OCI-LY1 (cell line): ENCODE measurements around the gene NCAM1.

Experiments used
- H2AFZ ChIP-seq: fragments of 200-600 bp; sonication (generic), shearing (Covaris generic); 2 replicates; pipeline ENCODE4 v1.6.0; 2014; ENCODE audit warnings: antibody characterized with exemption, mild to moderate bottlenecking, low read length
- H3F3A ChIP-seq: fragments of 200-600 bp; sonication (generic), shearing (Covaris generic); 2 replicates; pipeline ENCODE4 v1.6.0; 2014; ENCODE audit warnings: mild to moderate bottlenecking, antibody characterized with exemption, low read length, moderate library complexity; ENCODE audit not compliant: insufficient read depth
- H3K27ac ChIP-seq: fragments of 200-600 bp; sonication (generic); 2 replicates; pipeline ENCODE4 v1.5.1; 2014; ENCODE audit warnings: low read length, mixed run types, mild to moderate bottlenecking, low read depth; ENCODE audit not compliant: poor library complexity, severe bottlenecking
- H3K27me3 ChIP-seq: fragments of 200-600 bp; sonication (generic); 2 replicates; pipeline ENCODE4 v1.6.0; 2014; ENCODE audit warnings: antibody characterized with exemption, mild to moderate bottlenecking, low read length, moderate library complexity; ENCODE audit not compliant: insufficient read depth
- H3K36me3 ChIP-seq: fragments of 200-600 bp; sonication (generic); 2 replicates; pipeline ENCODE4 v1.6.1; 2014; ENCODE audit warnings: mild to moderate bottlenecking, antibody characterized with exemption, low read length, moderate library complexity, mixed read lengths; ENCODE audit not compliant: insufficient read depth
- H3K4me1 ChIP-seq: fragments of 200-600 bp; sonication (generic); 2 replicates; pipeline ENCODE4 v1.5.1; 2014; ENCODE audit warnings: mild to moderate bottlenecking, low read length, moderate library complexity; ENCODE audit not compliant: insufficient read depth, severe bottlenecking
- H3K4me2 ChIP-seq: fragments of 200-600 bp; sonication (generic), shearing (Covaris generic); 2 replicates; pipeline ENCODE4 v1.6.1; 2014; ENCODE audit warnings: low read length
- H3K4me3 ChIP-seq: fragments of 200-600 bp; sonication (generic); 2 replicates; pipeline ENCODE4 v1.5.1; 2014; ENCODE audit warnings: low read length, low read depth, mild to moderate bottlenecking, mixed read lengths; ENCODE audit not compliant: poor library complexity, severe bottlenecking
- H3K79me2 ChIP-seq: fragments of 200-600 bp; shearing (Covaris generic); 2 replicates; pipeline ENCODE4 v1.6.1; 2016; ENCODE audit warnings: mixed run types, low read length, mixed read lengths; ENCODE audit not compliant: insufficient read depth
- H3K9ac ChIP-seq: fragments of 200-600 bp; sonication (generic), shearing (Covaris generic); 2 replicates; pipeline ENCODE4 v1.6.1; 2014; ENCODE audit warnings: mild to moderate bottlenecking, low read length, mixed read lengths
- H3K9me2 ChIP-seq: fragments of 200-600 bp; sonication (generic), shearing (Covaris generic); 2 replicates; pipeline ENCODE4 v1.6.1; 2014; ENCODE audit warnings: low read depth, mild to moderate bottlenecking, low read length, mixed read lengths
- H3K9me3 ChIP-seq: fragments of 200-600 bp; shearing (Covaris generic); 2 replicates; pipeline ENCODE4 v1.6.1; 2014; ENCODE audit warnings: low read length, mixed read lengths
- H4K20me1 ChIP-seq: fragments of 200-600 bp; sonication (generic), shearing (Covaris generic); 2 replicates; pipeline ENCODE4 v1.6.0; 2016; ENCODE audit warnings: mild to moderate bottlenecking, low read length; ENCODE audit not compliant: insufficient read depth
- EZH2 ChIP-seq: fragments of 200-600 bp; sonication (generic), shearing (Covaris generic); IDR thresholded peaks from 2 replicates; pipeline ENCODE4 v1.8.0; 2017; ENCODE audit warnings: borderline replicate concordance, mixed run types, mild to moderate bottlenecking, antibody characterized with exemption, low read length, moderate library complexity, mixed read lengths
- TF ChIP-seq, protein P1 (sequence below): fragments of 200-600 bp; sonication (generic), shearing (Covaris generic); IDR thresholded peaks from 2 replicates; pipeline ENCODE4 v1.5.1; 2017; ENCODE audit warnings: mild to moderate bottlenecking, antibody characterized with exemption, low read length, moderate library complexity, mixed read lengths

Gene NCAM1

DNA sequence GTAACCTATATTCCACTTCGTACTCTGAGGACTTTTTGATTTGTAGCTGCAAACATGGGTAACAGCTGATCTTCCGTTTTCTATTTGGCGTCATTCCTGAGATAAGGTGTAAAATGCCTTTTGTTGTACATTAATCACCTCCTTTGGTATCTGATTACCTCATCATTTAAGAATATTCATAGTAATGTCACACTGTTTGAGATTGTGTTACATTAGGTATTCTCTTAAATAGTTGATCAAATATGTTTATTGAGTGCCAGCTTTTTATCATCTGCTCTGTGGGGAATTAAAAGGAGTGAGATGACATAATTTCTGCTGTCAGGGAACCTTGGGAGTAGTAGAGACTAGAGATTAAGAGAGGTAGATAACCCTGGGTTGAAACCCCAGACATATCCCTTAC is 5.9 kb downstream of the NCAM1 start:
- Histone ChIP-seq H3K4me2 (no peak overlapping the region), H3K27ac (no peak overlapping the region), H2AFZ (no peak overlapping the region), H4K20me1 (no peaks in the 10 kb centered on the region), H3K4me1 (no peaks in the 10 kb centered on the region), H3K9me3 (no peaks in the 10 kb centered on the region), H3F3A (no peaks in the 10 kb centered on the region), H3K4me3 (no peak overlapping the region), H3K9me2 (no peaks in the 10 kb centered on the region), H3K9ac (no peak overlapping the region), H3K79me2 (no peaks in the 10 kb centered on the region), H3K27me3 (no peaks in the 10 kb centered on the region), H3K36me3 (no peaks in the 10 kb centered on the region)
- TF ChIP-seq EZH2, result no peak
- TF ChIP-seq, protein P1, sequence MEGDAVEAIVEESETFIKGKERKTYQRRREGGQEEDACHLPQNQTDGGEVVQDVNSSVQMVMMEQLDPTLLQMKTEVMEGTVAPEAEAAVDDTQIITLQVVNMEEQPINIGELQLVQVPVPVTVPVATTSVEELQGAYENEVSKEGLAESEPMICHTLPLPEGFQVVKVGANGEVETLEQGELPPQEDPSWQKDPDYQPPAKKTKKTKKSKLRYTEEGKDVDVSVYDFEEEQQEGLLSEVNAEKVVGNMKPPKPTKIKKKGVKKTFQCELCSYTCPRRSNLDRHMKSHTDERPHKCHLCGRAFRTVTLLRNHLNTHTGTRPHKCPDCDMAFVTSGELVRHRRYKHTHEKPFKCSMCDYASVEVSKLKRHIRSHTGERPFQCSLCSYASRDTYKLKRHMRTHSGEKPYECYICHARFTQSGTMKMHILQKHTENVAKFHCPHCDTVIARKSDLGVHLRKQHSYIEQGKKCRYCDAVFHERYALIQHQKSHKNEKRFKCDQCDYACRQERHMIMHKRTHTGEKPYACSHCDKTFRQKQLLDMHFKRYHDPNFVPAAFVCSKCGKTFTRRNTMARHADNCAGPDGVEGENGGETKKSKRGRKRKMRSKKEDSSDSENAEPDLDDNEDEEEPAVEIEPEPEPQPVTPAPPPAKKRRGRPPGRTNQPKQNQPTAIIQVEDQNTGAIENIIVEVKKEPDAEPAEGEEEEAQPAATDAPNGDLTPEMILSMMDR, result no peak

DNA sequence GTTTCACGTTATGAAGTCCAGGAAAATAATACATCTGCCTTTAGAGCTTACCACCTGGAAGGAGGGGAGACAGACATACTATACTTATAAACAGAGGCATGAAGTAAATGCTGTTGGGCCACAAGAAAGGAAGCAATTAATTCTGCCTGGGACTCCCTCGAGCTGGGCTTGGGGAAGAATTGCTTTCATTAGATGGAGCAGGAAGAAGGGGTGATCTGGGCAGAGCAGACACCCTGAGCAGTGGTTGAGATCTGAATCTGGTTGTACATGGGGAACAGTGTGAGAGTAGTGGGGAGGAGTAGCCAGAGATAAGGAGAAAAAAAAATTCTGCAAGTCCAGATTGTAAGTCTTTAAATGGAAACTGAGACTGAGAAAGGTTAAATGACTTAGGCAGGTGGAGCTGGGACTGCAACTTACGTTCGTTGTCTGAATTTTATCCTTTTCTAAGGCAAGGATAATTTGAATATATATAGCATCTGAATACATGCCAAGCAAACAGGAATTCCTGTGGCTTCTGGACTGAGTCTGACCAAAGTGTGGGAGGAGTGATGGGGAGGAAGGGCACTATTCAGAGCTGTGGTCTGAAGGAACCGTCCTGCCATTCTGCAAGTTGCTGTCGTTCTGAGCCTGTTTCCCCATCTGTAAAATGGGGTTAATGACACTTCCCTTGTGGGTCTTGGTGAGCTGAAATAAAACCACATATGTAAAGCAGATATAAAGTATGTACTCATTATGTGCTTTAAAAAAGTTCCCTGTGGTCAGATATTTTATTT is 7.9 kb downstream of the NCAM1 start:
- no peaks in the 10 kb centered on the region for H3K9me3 ChIP-seq
- no peak overlapping the region for H3K9ac ChIP-seq
- no peak overlapping the region for H2AFZ ChIP-seq
- H3K9me2 ChIP-seq, result no peaks in the 10 kb centered on the region
- TF ChIP-seq EZH2, result no peak
- TF ChIP-seq, protein P1, result no peak
- H3F3A ChIP-seq, result no peaks in the 10 kb centered on the region
- no peaks in the 10 kb centered on the region for H3K4me1 ChIP-seq
- H3K36me3 ChIP-seq, result no peaks in the 10 kb centered on the region
- no peaks in the 10 kb centered on the region for H3K79me2 ChIP-seq
- H4K20me1 ChIP-seq, result no peaks in the 10 kb centered on the region
- H3K27me3 ChIP-seq, result no peaks in the 10 kb centered on the region
- no peak overlapping the region for H3K4me3 ChIP-seq
- H3K27ac ChIP-seq, result no peak overlapping the region
- no peak overlapping the region for H3K4me2 ChIP-seq

DNA sequence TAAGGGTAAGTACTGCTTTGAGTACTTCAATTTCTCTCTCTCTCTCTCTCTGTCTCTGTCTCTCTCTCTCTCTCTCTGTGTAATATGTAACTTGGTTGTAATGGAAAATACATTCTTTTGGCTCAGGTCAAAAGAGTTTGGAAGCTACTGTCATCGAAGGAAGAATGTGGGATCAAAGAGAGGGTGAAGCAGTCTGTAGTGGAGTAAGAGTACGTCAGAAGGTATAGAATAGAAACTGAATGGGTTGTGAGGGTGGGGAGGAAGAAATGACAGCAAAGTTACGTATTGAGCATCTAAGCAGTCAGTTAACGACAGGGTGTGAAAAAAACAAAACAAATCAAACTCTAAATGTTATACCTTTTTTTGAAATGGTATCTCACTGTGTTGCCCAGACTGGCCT is 10.0 kb downstream of the NCAM1 start:
- Histone ChIP-seq H2AFZ (no peak overlapping the region), H3K4me3 (no peak overlapping the region), H3F3A (no peaks in the 10 kb centered on the region), H3K27ac (no peak overlapping the region), H4K20me1 (no peaks in the 10 kb centered on the region), H3K27me3 (no peaks in the 10 kb centered on the region), H3K36me3 (no peaks in the 10 kb centered on the region), H3K9ac (no peak overlapping the region), H3K4me1 (no peaks in the 10 kb centered on the region), H3K9me2 (no peaks in the 10 kb centered on the region), H3K4me2 (no peak overlapping the region), H3K9me3 (no peaks in the 10 kb centered on the region), H3K79me2 (no peaks in the 10 kb centered on the region)
- no peak for TF ChIP-seq EZH2
- TF ChIP-seq, protein P1, result no peak
